ENCODE results near the gene ANKS3.
A peak's percentile ranks its signal among the peaks of the same experiment; 100 is the strongest.

Gene ANKS3

DNA sequence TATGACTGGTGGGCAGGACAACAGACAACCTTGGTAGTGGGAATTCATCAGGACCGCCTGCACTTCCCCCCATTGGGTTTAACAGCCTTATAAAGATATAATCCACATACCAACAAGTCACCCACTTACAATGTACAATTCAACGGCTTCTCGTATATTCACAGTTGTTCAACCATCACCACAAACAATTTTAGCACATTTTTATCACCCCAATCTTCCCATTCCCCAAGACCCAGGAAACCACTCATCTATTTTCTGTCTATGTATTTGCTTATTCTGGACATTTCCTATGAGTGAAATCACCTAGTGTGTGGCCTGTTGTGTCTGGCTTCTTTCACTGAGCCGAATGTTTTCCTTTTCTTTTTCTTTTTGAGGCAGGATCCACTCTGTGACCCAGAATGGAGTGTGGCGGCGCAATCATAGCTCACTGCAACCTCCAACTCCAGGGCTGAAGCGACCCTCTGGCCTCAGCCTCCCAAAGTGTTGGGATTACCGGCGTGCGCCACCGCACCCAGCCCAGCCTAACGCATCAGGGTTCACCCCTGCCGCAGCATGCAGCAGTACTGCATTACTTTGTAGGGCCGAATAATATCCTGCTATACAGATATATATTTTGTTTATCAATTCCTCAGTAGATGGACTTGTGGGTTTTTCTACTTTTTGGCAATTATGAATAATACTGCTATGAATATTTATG, 10.9 kb downstream of the ANKS3 start:
- no peak for DNase-seq

DNA sequence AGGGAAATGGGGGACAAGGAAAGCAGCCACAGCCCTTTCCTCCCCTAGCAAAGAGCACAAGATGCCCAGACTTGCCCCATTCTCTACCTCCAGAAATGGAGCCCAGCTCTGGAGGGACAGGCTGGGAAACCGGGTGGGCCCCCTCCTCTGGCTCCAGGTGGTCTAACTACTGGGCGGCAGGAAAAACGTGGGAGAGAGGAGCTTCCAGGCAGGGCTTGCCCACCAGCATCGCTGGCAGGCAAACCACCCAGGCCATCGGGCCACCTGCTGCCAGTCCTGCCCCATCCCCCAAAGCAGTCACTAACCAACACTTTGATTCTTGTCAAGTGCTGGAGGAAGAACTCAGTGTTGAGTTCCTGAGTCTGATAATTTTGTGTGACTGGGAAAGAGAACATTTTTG, 15.6 kb downstream of the ANKS3 start:
- DNase-seq: no peak

DNA sequence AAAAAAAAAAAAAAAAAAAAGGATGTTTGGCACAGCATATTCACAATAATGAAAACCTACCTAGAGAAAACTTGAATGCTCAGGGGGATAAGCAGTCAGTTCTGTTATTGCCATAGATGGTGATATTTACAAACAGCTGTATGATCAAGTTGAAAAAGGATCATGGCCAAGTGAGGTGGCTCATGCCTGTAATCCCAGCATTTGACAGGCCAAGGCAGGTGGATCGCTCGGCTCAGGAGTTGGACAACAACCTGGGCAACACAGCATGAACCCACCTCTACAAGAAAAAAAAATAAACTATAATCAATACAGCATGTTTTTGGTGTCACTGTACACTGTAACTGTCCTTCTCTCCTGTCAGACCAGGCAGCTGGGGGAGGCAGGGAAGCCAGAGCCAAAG, 19.1 kb downstream of the ANKS3 start:
- no peak for DNase-seq

DNA sequence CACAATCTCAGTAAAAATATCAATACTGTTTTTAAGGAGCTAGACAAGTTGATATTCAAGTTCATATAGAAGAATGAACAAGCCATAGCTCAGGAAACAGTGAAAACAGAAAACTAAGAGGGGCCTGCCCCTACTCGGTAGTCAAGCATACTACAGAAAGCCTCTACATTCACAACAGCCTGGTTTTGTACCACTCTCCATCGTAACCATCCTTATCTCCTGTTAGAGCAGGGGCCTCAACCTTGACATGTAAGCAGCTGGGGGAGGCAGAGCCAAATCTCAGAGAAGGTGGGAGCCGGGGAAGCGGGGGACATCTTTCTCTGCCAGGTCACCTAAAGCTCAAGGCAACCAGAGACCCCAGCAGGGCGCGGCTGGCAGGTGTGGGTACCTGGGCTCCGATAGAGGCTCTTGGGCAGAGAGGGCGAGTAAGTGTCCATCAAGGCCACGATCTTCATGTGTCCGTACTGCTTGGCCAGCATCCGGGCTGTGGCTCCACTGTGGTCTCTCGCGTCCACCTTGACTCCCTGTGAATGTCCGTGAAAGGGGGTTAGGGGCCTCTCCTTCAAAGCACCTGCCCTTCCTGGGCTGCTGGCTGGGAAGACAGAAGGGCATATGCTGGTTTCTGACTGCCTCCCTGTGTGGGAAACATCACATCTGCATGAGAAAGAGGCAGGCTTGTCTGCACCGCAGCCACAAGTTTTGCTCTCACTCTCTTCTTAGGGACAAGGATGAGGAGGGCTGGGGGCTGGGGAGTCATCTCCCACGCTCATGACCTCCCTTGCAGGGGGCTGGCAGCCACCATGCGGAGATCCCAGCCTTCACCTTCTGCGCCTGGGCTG, 20.2 kb downstream of the ANKS3 start:
- DNase-seq: no peak

DNA sequence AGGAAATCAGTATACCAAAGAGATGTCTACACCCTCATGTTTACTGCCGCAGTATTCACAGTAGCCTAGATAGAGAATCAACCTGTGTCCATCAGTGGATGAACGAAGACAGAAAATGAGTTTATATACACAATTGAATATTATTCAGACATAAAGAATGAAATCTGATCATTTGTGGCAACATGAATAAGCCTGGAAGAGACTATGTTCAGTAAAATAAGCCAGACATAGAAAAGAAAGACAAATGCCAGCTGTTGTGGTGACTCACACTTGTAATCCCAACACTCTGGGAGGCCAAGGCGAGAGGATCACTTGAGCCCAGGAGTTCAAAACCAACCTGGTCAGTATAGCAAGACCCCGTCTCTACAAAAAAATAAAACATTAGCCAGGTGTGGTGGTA, 24.6 kb downstream of the ANKS3 start:
- no peak for DNase-seq

DNA sequence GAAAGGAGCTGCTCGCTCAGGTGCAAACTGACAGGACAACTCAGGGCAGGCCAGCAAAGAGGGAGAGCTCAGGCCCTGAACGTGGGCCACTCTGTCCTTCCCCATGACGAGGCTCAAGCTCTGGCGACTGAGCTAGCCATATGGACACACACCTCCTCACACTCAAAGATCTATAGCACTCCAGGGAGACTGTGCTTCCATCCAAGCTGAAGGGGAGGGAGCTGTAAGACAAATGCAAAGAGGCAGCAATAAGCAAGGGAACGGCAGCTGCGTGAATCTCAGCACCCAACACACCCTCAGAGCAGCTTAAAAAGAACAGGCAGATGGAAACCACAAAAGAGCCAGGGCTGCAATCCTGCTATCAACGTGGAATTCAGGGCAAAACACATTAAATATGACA, 27.2 kb downstream of the ANKS3 start:
- no peak for DNase-seq

DNA sequence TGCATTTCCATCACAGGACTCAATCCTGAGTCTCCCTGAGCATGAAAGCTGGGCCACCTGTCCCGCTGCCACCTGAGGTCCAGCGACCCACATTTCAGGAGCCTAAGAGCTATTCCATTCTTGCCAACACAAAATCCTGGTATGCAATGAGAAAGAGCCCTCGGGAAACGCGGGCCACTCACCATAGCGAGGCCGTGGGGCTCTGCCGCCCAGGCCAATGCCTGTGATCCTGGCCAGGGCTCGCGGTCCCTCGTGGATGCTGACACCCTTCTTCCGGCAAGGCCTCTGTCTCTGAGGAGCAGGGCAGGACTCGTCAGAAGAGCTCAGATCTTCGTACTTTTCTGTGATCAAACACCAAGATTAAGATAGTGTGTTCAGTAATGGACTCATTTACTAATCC, 29.2 kb downstream of the ANKS3 start:
- no peak for DNase-seq

DNA sequence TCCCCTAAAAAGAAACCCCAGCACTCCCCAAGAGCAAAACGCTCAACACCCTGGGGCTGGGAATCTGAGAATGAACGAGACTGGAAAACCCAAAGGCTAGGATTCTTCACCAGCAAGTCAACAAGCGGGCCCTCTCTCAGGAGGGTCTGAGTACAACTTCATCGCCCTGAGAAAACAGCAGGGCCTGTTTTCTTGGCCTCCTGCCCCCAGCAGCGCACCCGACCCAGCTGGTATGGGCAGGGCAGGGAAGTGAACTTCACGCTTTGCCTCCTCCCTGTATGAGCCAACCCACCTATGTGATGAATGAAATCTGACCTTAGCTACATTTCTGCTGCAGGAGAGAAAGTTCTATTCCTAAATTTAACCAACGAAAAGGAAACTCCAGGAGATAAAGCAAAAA, 29.6 kb downstream of the ANKS3 start:
- no peak for DNase-seq

DNA sequence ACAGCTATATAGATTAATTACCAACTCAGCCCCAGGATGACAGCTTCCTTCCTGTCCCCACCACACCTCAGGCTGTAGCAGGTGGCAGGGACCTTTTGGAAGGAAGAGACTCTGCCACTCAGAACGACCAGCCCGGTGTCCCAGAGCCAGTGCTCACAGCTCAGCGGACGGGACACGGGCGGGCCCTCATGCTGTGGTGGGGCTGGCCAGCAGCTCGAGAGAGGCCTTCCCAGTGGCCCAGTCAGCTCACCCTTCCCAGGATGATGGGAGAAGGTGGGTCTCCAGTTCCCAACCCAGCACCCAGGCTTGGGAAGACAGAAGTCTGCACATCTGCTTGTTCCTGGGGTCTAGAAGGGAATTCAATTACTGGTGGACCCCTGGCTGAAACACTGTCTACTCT, 30.2 kb downstream of the ANKS3 start:
- DNase-seq: no peak

DNA sequence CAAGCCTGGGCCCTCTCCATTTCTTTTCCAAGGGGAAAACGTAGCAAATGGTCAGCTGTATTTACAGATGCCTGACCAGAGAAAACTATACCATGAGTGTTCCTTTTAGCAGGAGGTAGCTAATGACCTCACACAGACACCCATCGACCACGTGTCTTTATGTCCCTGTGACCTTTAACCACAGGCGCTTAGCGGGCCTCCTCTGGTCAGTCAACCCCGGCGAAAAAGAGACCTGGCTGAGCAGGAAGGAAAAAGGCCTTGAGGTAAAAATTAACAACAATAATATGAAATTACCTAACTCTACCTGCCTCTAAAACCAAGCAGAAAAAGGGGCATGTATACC, 31.6 kb downstream of the ANKS3 start:
- DNase-seq: no peak

DNA sequence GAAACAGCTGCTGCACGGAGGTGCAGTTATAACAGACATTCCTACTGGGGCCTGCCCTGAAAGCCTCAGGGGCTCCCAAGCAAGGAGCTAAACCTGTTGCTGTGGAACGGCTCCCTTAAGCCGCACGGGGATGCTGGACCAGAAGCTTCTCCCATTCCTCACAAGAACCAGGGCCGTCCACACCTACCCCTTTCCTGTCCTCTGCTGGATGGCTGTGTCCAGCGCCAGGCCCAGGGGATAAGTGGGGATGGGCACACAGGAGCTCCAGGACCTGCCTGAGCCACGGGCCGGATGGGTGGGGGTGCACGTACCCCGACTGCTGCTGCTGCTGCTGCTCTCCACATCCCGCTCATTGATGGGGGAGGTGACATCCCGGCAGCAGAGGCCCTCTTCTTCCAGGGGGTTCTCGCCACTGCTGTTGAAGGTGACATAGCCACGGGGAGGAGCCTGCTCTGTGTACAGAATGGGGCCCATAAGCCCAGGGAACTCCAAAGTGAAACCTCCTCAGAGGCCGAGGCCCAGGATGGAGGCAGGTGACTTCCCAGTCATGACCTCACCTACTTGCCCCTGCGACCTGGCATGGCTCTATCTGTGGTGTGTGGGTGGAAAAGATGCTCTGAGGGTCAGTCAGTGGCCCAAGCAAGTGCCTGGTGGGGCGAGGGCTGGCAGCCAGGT, 32.1 kb downstream of the ANKS3 start:
- no peak for DNase-seq

DNA sequence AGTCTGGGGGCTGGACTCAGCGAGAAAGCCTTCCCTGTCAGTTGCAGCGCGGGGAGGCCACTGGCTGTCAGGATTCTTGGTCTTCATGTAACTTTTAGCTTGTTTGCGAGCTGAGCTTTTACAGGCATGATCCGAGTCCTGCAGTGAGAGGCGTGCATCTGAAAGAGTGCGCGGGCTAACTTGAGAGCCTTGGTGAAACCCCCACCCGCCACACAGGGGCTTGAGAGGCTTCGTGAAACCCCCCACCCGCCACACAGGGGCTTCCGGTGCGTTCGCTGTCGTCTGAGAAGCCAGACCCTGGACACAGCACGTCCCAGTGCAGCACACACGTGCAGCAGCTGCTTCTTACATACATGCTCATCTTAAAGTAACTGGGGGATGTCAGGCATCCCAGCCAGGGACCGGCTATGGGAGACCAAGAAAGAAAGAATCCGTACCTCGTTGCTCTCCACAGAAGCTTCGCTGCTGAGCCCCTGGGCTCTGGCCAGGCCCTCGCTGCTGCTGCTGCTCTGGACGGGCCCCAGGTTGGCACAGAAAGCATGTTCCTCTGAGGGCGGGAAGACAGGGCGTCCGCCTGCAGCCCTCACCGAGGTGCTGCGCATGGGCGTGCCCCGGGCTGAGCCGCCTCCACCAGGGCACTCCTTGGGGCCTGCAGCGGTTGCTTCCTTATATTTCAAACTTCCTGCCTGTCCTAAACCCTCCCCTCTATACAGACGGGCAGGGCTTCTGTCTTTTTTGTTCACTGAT, 32.9 kb downstream of the ANKS3 start:
- DNase-seq: no peak

DNA sequence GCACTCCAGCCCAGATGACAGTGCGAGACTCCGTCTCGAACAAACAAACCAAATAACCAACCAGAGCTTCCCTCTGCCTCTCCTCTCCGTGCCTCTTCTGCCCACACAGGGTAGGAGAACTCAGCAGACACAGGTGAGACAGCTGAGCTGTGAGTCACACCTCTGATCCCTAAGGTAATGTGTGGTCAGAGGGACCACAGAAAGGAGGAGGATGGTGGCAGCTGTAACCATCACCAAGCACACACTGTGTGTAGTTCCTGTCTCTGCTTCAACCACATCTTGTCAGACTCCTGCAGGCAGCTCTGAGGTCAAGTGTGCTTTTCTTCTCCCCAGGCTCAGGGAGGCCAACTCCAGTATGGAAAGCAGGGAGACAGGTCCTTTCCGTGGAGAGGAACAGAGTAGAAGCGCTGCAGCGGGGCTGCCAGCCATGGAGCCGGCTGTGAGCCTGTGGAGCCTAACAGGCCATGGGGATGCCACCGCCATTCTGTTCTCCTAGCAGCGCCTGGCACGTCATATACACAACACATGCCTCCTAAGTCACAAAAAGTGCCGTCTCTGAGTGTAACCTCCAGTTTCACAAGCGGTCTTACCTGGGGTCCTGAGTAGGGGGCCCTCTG, 33.6 kb downstream of the ANKS3 start:
- peak; percentile 6 for DNase-seq

DNA sequence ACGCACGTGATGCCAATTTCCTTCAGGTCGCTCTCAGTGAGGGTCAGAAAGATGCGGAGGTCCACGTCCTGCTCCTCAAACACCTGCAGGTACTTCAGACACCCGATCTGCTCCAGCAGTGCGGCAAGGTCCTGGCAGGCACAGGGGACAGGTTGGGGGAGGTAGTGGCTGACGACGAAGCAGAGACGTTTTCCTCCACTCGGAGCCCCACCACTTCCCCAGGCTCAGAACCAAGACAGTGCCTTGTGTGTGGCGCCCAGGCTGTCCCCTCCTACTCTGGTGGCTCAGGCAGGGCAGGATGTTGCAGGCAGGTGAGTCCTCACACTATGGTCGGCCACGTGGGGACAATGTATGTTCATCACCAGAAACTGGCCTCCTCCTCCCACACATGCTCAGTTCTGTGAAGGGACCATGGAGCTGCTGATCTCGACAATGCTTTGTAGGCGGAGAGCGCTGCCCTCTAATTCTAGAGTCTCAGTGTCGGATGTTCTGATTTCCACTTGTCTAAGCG, 35.0 kb downstream of the ANKS3 start:
- peak; percentile 5 for DNase-seq

DNA sequence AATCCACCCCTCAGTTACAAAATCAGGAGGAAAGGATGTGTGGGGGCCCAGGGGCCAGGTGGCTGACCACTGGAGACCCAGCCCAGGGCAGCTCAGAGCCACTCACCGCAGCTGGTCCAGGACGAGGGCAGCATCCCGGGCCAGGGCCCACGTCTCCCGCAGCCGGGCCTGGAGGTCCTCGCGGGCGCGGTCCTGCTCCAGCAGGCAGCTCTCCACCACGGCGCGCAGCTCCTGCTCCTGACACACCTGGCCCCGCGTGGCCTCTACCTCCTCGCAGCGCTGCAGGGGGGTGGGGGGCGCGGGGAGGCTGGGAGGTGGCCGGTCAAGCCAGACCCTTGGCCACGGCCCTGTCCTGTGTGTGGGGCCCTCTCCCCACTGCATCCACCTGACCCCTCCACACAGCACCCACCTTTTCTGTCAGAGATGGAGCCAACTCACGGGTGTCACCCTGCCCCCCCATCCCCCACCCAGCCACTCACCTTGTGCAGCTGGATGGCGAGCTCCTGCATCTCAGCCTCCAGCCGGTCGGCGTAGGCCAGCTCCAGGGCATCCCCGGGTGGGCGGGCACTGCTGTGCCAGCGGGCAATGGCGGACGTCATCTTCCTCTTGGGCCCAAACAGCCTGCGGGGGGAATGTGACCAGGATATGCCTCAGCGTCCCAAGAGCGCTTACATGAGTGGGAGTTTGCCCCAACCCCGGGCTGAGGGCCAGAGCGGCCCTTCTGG, 35.6 kb downstream of the ANKS3 start:
- peak; percentile 6 for DNase-seq

DNA sequence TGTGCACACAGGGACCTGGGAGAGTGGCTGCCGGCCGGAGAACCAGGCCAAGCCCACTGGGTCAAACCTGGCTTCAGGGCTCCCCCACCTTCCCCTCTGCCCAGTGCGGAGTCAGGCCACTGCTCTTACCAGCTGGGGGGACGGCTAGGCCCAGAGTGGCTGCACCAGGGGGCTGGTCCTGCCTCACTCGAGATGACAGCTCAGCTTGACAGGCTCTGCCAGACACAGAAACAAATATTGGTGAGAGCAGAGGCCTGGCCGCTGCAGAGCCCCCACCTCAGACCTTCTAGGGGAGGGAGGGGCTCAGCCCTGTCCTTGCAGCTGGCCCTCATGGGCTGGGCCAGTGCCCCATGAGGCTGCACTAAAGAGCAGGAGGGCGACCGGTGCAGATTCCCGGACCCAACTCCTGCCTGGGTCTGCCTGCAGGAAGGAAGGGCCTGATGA, 36.2 kb downstream of the ANKS3 start:
- peak; percentile 11 for DNase-seq

DNA sequence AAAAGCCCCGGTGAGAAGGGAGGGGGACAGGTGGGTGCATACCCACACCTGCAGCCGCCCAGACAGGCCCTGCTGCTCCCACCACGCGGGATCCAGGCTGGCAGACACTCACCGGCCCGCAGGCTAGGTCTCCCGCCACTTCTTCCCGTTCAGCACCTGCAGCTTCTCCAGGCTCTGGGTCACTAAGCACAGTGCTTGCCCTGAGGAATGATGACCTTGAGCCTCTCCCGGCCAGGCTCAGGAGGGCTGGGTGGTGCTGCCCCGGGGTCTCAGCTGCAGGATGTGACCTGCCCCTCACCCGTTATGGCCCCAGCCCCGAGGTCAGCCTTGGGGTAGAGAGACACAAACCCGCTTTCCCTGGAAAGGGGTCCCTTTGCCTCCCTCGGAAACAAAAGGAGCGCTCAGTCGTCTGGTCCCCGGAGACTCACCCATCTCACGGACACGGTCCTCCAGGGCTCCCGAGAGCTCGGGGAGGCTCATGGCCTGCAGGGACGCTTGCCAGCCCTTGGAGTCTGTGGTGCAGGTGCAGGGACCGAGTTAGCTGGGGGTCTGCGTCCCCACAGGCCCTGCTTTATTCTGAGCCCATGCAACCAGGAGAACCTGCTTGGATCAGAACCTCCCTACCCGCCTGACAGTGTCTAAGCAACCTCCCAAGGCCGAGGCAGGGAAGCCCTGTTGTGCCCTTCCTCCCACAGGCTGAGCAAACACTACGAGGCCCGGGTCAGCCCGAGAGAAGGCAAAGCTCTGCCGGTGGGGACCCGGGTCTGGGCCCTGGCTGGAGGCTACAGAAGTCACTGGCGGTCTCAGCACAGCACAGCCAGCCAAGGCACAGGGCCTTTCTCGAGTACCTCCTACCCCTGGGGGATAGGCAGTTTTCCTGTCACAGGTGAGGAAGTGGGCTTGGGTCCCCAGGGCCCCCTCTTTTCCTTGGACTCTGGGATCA, 36.9 kb downstream of the ANKS3 start:
- DNase-seq: peak; percentile 10

DNA sequence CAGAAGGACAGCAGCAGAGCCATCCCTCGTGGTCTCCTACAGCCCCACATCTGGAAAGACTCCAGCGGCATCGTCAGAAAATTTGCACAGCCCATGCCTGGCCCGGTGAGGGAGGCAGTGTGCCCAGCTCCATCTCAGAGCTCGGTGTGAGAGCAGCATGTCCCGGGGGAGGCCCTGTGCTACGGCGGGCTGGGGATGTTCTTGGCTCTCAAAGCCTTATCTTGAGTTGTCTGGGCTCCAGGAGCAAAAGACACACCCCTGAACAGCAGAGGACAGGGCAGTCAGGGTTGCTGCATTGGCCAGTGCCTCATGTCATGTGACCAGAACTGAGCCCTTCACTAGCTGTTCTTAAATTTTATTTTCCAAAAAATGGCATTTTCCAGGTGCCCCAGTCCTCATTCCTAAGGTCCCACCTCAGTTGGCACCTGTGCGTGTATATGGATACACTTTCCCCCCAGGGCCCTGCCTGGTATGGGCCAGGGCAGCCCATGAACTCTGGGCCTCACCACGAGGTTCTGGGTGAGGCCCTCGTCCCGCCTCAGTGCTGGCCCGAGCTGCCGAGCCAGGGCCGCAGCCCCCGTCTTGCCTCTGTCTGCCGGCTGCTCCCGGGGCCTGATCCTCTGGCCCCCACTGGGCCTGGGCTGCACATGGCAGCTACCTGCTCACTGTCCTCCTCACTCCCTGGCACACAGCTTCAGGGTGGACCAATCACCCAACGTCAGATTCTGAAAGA, 37.7 kb downstream of the ANKS3 start:
- peak; percentile 10 for DNase-seq

DNA sequence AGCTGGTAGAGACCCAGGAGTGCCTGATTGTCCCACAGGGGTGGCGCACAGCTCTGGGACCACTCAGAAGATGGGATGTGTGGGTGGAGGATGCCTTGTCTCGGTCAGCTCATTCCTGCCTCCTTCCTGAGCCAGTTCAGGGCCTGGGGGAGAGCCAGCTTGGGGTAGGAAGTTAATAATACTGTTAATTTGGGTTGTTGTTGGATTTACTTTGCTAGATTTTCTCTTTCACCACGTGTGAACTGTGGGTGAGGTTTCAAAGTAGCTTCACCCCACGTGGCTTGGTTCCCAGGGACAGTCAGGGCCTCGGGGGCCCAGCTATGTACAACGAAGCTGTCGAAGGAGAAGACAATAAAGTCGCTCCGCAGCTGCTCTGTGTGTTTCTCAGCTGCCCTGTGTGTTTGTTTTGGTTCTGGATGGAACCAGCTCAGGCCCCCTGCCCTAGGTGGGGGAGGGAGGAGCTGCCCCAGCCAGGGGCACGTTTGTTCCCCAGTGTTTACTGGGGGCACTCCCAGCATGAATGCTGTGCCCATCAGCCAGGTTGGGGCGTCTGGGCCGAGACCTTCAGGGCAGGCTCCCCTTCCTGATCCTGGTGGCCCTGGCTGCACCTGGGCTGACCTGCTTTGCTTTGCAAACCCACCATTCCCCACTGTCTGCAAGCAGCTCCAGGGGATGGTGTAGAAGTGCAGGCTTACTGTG, 38.4 kb downstream of the ANKS3 start:
- DNase-seq: peak; percentile 13

All from 8988T (cell line).